Smooth muscle cell of the brain vasculature (primary cell): ENCODE results near the gene CLCA1.

Experiments
- DNase-seq: peaks from one replicate; pipeline ENCODE4 v3.0.0-alpha.2; 2012; ENCODE audit warnings: low read depth, low spot score

Gene CLCA1

GRCh38 chr1:86502721-86503405, 34.1 kb downstream of the CLCA1 start:
- DNase-seq: no peak

DNA sequence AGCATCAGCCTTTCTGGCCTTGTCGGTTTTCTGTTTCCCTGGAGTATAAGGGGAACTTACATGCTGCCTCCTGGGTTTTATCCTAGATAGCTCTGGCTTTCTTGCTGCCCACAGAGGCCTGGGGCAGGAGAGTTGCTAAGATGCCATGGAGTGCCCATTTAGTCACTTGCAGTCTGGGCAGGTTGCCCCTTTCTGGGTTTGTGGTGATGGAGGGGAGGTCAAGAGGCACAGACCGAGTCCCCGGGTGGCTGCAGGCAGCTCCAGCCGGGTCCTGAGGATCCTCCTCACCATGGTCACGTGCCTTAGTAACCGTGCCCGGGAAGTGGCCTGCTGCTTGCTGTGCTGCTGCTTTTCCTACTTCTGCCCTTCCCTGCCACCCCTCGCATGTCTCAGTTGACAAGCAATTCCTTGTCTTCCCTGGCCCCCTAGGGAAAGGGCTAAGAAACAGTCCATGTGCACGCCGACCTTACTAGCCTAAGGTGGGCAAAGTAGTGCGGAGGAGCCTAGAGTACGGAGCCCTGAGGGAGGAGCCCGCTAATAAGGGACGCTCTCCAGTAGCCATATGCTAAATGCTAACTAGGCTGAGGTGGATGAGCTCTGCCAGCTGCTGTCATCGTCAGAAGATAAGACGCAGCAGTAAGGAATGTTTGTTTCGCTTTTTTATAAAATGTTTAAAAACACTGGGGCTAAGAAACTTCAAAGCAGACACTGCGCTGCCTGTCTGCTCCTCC, 34.8 kb downstream of the CLCA1 start:
- no peak for DNase-seq

- no peak for DNase-seq
These were observed 35.4 kb downstream of the CLCA1 start for GRCh38 chr1:86504137-86504479.

DNA sequence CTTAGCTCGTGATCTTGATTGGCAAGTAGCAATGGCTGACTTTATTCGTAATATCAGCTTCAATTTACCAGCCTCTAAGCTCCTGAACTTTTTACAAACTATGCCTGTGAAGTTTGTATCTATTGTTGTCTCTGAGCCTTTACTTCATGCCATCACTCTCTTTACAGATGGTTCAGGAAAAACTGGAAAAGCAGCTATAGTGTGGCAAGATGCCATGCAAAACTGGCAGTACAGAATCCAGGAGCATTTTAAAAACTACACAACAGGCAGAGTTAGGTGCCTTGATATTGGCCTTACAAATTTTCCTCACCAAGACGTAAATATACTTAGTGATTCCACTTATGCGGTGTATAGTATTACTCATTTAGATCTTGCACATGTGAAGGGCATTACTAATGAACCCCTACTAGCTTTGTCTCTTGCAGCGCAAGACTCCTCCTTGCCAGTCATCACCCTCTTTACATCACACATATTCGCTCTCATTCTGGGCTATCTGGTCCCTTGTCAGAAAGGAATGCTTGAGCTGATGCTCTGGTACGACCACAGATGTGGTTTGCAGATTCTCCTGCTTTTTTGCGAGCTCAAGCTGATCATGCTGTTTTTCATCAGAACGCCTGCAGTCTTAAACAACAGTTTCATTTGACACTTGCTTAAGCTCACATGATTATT, 36.3 kb downstream of the CLCA1 start:
- DNase-seq: no peak

DNA sequence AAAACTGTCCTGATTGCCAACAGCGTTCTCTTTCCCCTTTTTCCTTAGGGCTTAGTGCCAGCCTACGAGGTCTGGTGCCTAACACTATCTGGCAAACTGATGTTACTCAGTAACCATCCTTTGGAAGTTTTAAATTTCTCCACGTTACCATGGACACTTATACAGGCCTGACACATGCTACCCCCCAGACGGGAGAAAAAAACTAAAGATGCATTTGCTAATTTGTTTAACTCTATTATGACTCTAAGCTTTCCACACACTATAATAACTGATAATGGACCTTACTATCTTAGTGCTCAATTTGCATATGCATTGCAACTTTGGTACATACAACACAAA, 36.8 kb downstream of the CLCA1 start:
- no peak for DNase-seq

DNA sequence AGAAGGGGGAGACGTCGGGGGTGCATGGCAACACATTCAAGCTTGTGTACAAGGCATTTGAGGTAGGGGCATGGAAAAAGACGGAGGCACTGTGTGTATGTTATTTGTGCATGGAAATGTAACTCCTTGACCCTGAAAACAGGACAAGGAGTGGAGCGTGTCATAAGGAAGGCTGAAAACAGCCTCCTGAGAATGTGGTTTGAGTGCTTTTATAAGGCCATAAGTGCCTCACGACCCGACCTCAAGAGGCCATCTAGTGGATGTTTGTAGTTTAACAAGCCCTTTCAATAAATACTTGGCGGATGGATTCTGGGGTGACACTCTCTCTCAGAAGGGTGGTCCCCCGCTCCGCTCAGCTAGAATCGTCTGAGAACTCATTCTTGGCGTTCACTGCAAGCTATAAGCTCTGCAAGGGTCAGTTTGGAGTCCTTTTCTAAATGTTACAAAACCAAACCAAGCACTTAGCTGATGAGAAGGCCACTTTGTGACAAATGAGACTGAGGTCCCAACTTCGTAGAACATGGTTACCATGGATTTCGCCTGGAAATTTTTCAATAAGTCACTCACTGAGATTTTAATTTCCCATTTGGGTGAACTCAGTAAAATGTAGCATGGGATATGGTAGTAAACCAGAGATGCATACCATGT, 39.3 kb downstream of the CLCA1 start:
- DNase-seq: no peak

- DNase-seq: no peak
These were observed 39.8 kb downstream of the CLCA1 start for GRCh38 chr1:86508583-86508969.

- DNase-seq: no peak
These were observed 46.9 kb downstream of the CLCA1 start for GRCh38 chr1:86515597-86515996.

DNA sequence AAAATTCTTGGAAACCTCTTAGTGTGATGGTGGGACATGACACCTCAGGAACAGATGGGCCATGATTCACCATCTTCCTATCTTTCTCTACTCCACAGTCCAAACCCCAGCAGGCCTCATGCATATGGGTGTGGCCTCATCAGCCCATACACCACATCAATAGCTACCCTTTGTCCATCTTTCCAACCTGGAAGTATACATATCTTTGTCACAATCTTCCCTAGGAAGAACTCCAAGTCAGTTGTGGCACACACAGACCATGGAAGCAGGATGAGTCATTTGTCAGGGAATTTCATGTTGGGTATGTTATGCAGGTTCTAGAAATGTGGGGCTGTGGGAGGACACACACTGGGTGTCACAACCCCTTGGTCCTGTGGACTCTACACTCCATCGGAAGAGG, 47.6 kb downstream of the CLCA1 start:
- DNase-seq: no peak

GRCh38 chr1:86517336-86517735, 48.6 kb downstream of the CLCA1 start:
- DNase-seq: no peak

GRCh38 chr1:86520789-86521521, 52.2 kb downstream of the CLCA1 start:
- DNase-seq: no peak

DNA sequence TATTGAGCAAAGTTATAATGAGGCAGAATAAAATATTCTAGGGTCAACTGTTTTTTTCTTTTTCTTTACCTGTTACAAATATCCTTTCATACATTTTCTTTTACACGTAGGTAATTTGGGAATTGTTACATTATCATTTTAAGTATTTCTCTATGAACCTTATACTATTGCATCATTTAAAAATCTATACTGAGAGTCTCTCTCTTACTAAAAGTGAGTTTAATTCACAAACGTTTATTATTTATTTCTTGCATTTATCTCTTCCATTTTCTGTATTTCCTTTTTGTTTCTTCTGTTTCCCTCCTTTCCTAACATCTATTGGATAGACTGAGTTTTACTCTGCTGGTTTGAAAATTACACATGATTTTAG, 52.8 kb downstream of the CLCA1 start:
- no peak for DNase-seq

DNA sequence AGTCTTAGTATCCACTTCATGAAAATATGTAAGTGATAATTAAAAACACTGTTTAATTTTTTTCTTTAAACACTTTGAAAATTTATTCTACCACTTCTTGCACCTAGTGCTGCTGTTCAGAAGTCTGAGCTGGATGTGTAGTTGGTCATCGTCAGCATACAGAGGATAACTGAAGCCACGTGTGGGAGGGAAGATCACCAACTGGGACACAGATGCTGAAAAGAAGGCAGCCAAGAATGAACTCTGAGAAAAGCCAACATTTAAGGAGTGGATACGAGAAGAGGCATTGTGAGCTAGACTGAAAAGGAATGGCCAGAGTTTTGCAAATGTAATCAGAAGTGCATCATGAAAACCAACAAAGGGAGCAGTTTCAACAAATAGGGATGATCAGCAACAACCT, 53.5 kb downstream of the CLCA1 start:
- DNase-seq: no peak

DNA sequence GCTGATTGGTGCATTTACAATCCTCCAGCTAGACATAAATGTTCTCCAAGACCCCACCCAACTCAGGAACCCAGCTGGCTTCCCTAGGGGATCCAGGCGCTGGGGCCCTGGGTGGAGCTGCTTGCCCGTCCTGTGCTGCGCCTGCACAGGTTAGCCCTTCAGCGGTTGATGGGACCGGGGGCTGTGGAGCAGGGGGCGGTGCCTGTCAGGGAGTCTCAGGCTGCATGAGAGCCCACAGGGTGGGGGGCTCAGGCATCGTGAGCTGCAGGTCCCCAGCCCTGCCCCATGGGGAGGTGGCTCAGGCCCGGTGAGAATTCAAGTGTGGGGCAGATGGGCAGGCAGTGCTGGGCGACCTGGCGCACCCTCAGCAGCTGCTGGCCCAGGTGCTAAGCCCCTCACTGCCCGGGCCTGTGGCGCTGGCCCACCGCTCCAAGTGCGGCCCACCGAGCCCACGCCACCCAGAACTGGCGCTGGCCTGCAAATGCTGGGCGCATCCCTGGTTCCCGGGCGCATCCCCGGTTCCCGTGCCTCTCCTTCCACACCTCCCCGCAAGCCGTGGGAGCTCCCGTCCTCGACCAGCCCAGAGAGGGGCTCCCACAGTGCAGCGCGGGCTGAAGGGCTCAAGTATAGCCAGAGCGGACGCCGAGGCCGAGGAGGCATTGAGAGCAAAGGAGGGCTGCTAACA, 55.1 kb downstream of the CLCA1 start:
- DNase-seq: no peak

GRCh38 chr1:86527306-86527705, 58.6 kb downstream of the CLCA1 start:
- no peak for DNase-seq

DNA sequence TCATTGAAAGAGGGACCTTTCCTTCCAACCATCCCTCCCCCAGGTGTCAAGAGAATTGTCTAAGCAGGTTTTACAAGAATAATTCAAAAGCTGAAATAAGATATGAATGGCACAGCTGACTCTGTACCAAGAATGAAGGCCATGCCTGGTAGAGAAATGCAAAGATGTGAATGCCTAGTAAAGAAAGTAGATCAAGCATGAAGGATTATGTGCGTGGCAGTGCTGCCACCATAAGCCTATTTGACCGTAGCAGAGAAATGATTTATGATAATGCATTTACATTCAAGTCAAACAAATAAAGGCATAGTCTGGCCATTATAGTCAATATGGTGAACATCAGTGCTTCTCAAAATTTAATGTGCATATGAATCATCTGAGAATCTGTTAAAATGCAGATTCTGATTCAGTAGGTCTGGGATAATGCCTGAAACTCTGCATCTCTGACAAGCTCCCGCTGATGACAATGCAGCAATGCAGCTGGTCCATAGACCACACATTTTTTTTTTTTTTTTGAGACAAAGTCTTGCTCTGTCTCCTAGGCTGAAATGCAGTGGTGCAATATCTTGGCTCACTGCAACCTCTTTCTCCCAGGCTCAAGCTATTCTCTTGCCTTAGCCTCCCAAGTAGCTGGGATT, 61.6 kb downstream of the CLCA1 start:
- DNase-seq: no peak

DNA sequence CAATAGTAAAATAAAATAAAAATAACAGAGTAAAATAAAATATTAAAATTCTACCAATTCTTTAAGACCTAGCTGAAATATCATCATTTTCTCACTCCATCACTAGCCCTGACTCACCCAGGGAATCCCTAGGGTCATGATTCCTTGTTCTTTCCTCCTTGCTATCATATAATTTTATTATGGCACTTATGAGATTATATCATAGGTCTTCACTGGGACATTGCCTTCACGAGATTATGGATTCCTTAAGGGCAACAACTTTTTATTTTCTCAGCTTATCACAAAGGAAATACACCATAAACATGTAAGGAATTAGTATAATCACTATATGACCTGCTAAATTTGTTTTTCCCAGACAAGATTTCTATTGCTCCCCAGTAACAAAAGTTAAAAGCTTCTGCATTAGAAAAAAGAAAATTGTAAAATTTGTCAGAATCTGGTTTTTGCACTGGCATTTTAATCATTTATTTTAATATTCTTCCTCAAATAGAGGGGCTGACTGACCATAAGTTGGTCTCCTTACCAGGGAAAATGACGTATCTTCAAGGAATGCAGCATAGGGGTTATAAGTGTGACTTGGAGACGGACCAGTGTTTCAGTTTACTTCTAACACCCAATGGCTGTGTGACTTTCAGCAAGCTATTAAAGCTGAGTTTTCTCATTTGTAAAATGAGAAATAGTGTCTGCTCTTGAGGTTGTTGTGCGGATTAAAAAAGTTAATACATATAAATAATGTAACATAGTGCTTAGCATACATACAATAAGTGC, 69.4 kb downstream of the CLCA1 start:
- no peak for DNase-seq

GRCh38 chr1:86538775-86539174, 70.0 kb downstream of the CLCA1 start:
- DNase-seq: no peak

DNA sequence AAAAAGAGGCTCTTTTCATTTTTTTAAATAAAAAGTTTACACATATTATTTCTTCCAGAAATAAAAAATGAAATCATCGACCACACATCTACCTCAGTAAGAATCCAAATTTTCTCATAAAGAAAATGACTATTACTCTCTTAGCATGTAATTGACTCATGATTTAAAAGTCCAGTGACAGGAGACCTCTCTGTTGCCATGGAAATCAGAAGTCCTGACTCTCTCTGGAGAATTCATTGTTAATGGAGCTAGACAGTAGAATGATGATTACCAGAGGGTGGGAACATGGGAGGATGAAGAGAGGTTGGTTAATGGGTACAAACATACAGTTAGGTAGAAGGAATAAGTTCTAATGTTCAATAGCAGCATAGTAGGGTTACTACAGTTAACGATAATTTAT, 73.1 kb downstream of the CLCA1 start:
- no peak for DNase-seq

DNA sequence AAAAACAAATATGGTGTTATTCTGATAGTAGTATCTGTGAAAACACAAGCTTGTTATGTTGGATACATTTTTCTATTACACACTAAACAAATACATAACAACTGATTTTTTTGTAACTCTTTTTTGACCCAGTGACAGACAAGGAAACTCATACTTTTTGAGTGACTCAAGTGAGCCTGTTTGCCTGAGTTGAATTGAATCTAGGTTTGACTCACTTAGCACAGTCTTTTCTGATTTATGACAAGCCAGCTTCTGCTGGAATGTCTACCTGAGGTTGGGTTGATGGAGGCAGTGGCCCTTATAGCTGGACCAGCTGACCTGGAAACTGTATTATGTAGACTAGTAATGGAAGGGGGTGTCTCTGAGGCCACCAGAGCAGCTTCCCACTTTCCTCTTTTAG, 73.9 kb downstream of the CLCA1 start:
- no peak for DNase-seq
